SK-N-SH (cell line): Measurements from ENCODE around the gene PRICKLE2. TPM values are rescaled to one million over a fixed set of nuclear protein-coding genes. Genes with fewer than 3 reads are reported as not detected.

Source experiments
- CTCF ChIA-PET: fragments of 300-600, 350-600 bp; formaldehyde crosslinking; extraction: SDS; loops from one replicate; lab custom pipeline; 2021; lab: Yijun Ruan, JAX
- POLR2A ChIA-PET: fragments of 350-600 bp; sonication (Branson Sonifier 250); formaldehyde crosslinking; extraction: SDS; loops from one replicate; lab custom pipeline; 2020; ENCODE audit warnings: antibody characterized with exemption, inconsistent platforms; lab: Yijun Ruan, JAX
- DNase-seq: peaks from one replicate; pipeline ENCODE4 v3.0.0; 2012
- H2AFZ ChIP-seq: fragments of 200-600 bp; sonication (generic); 2 replicates; pipeline ENCODE4 v1.8.1; 2016; ENCODE audit warnings: antibody characterized with exemption, mild to moderate bottlenecking, low read depth
- H3F3A ChIP-seq: fragments of 200-600 bp; sonication (generic); replicated peaks from 2 replicates; pipeline ENCODE3; 2016; ENCODE audit warnings: antibody characterized with exemption, mild to moderate bottlenecking; ENCODE audit not compliant: insufficient read depth
- H3K27ac ChIP-seq, 2 experiments: fragments of 200-500 bp in 1 of 2; fragments of 200-600 bp in 1 of 2; sonication (Bioruptor generic) in 1 of 2; sonication (generic), shearing (Covaris generic) in 1 of 2; 2 replicates each; pipeline versions ENCODE4 v1.5.1 to v1.6.1; 2014 to 2016; ENCODE audit warnings: low read depth in 2 of 2, inconsistent platforms in 1 of 2, low read length in 1 of 2, mild to moderate bottlenecking in 1 of 2, mixed read lengths in 1 of 2
- H3K27me3 ChIP-seq: fragments of 200-600 bp; sonication (generic), shearing (Covaris generic); 2 replicates; pipeline ENCODE4 v1.6.1; 2016; ENCODE audit warnings: mixed run types; ENCODE audit not compliant: insufficient read depth
- H3K36me3 ChIP-seq, 2 experiments: fragments of 200-500 bp in 1 of 2; fragments of 200-600 bp in 1 of 2; sonication (Bioruptor generic) in 1 of 2; sonication (generic) in 1 of 2; replicated peaks in 1 of 2; 2 replicates each; pipeline versions ENCODE3 to v1.5.1; 2014 to 2016; ENCODE audit warnings: low read length in 1 of 2, mild to moderate bottlenecking in 1 of 2; ENCODE audit not compliant: insufficient read depth in 2 of 2, control insufficient read depth in 1 of 2
- H3K4me1 ChIP-seq, 2 experiments: fragments of 200-500 bp in 1 of 2; fragments of 200-600 bp in 1 of 2; sonication (Bioruptor generic) in 1 of 2; sonication (generic), shearing (Covaris generic) in 1 of 2; 2 replicates each; pipeline versions ENCODE4 v1.5.1 to v1.6.1; 2014 to 2016; ENCODE audit warnings: low read depth in 1 of 2, low read length in 1 of 2, mixed run types in 1 of 2; ENCODE audit not compliant: insufficient read depth in 2 of 2, control insufficient read depth in 1 of 2
- H3K4me2 ChIP-seq: fragments of 200-600 bp; sonication (generic), shearing (Covaris generic); 2 replicates; pipeline ENCODE4 v1.6.1; 2017; ENCODE audit warnings: mixed run types
- H3K4me3 ChIP-seq, 2 experiments: fragments of 200-500 bp in 1 of 2; fragments of 200-600 bp in 1 of 2; sonication (Bioruptor generic) in 1 of 2; sonication (generic), shearing (Covaris generic) in 1 of 2; 2 replicates each; pipeline versions ENCODE4 v1.5.1 to v1.8.1; 2014 to 2016; ENCODE audit warnings: low read depth in 2 of 2, inconsistent platforms in 1 of 2, low read length in 1 of 2, mild to moderate bottlenecking in 1 of 2, mixed read lengths in 1 of 2, moderate library complexity in 1 of 2
- H3K79me2 ChIP-seq: fragments of 200-600 bp; sonication (generic); 2 replicates; pipeline ENCODE4 v1.8.1; 2017; ENCODE audit warnings: mild to moderate bottlenecking; ENCODE audit not compliant: insufficient read depth
- H3K9ac ChIP-seq: fragments of 200-600 bp; sonication (generic); 2 replicates; pipeline ENCODE4 v1.6.1; 2017; ENCODE audit warnings: mixed run types
- H3K9me2 ChIP-seq: fragments of 200-600 bp; sonication (generic); 2 replicates; pipeline ENCODE4 v1.6.1; 2017; ENCODE audit warnings: mixed run types
- H3K9me3 ChIP-seq: fragments of 200-600 bp; sonication (generic); 2 replicates; pipeline ENCODE4 v1.6.1; 2017; ENCODE audit warnings: mixed run types, mild to moderate bottlenecking, moderate library complexity
- H4K20me1 ChIP-seq: fragments of 200-600 bp; sonication (generic); 2 replicates; pipeline ENCODE4 v1.6.1; 2017; ENCODE audit warnings: mild to moderate bottlenecking, mixed run types; ENCODE audit not compliant: insufficient read depth
- EP300 ChIP-seq, 2 experiments: IDR thresholded peaks; 2 replicates each; pipeline versions ENCODE4 v1.4.0 to v1.6.1; 2012; ENCODE audit warnings: borderline replicate concordance in 1 of 2, low read depth in 1 of 2, low read length in 1 of 2
- FOXJ3 ChIP-seq: sonication (generic); formaldehyde crosslinking; IDR thresholded peaks from 2 replicates; pipeline ENCODE4 v1.5.1; 2020; ENCODE audit warnings: mild to moderate bottlenecking, missing genetic modification reagents
- GATA2 ChIP-seq: sonication (generic); formaldehyde crosslinking; IDR thresholded peaks from 2 replicates; pipeline ENCODE4 v1.5.0; 2020; ENCODE audit warnings: mild to moderate bottlenecking, missing genetic modification reagents
- MXI1 ChIP-seq: IDR thresholded peaks from 2 replicates; pipeline ENCODE4 v1.6.1; 2012; ENCODE audit warnings: mild to moderate bottlenecking, low read depth, low read length, improper control_type of control experiment
- NRF1 ChIP-seq: IDR thresholded peaks from 2 replicates; pipeline ENCODE4 v1.6.1; 2012; ENCODE audit warnings: low read depth, mild to moderate bottlenecking, low read length
- RFX5 ChIP-seq: IDR thresholded peaks from 2 replicates; pipeline ENCODE4 v1.6.1; 2012; ENCODE audit warnings: mild to moderate bottlenecking, improper control_type of control experiment, low read length
- RXRA ChIP-seq: IDR thresholded peaks from 2 replicates; pipeline ENCODE4 v1.4.0; 2012; ENCODE audit warnings: low read depth, mild to moderate bottlenecking, borderline replicate concordance
- TEAD4 ChIP-seq: IDR thresholded peaks from 2 replicates; pipeline ENCODE4 v1.4.0; 2012; ENCODE audit warnings: mild to moderate bottlenecking, borderline replicate concordance; ENCODE audit not compliant: insufficient read depth
- WGBS: methylation state at CpG from one replicate; pipeline ENCODE4 v1.1.6; 2017; ENCODE audit warnings: low lambda C conversion rate; 5-methylcytosine and 5-hydroxymethylcytosine counted together
- polyA plus RNA-seq, 3 experiments: library from polyadenylated mRNA; depleted of rRNA; stranded (reverse); fragments of >200 nt; gene quantifications; 2 replicates each; pipeline ENCODE4 v1.2.3, GENCODE V29; 2012
- TF ChIP-seq, protein P1 (sequence below): fragments of 200-600 bp; sonication (generic); IDR thresholded peaks from 2 replicates; pipeline ENCODE4 v1.6.1; 2017; ENCODE audit warnings: antibody characterized with exemption, mild to moderate bottlenecking, moderate library complexity
- TF ChIP-seq, protein P2 (sequence below): IDR thresholded peaks from 2 replicates; pipeline ENCODE4 v1.6.1; 2012; ENCODE audit warnings: mild to moderate bottlenecking, low read depth, low read length, moderate library complexity
- TF ChIP-seq, protein P3 (sequence below): IDR thresholded peaks from 2 replicates; pipeline ENCODE4; 2012
- TF ChIP-seq, protein P4 (sequence below): IDR thresholded peaks from 2 replicates; pipeline ENCODE4 v1.4.0; 2012; ENCODE audit warnings: low read depth, borderline replicate concordance
- TF ChIP-seq, protein P5 (sequence below): fragments of 150-350 bp; IDR thresholded peaks from 2 replicates; pipeline ENCODE4 v1.6.1; 2016; ENCODE audit warnings: mild to moderate bottlenecking, low read depth, low read length
- TF ChIP-seq, protein P6 (sequence below): fragments of 150-350 bp; IDR thresholded peaks from 2 replicates; pipeline ENCODE4 v1.6.1; 2017; ENCODE audit warnings: antibody characterized with exemption, low read length, low read depth, borderline replicate concordance

PRICKLE2 gene
- polyA plus RNA-seq, 1 of the 3 experiments (the other 2 are of a cell fraction), result 0.67 TPM

DNA sequence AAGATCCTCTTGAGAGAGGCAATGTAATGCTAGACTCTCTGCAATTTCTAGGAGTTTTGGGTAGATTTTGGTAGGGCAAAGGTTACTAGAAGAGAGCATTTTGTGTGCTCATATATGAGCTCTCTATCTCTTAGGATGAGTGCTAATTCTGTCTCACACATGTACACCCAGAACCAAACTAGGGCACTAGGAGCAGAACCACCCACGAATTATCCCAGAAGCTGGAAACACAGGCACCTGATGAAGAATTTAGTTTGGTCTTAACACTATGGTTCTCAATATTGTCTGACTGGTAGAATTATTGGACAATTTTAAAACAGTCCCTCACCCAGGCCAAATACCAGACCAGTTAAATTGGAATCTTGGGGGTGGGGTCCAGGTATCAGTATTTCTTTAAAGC is 94.8 kb downstream of the PRICKLE2 start:
- ChIA-PET CTCF (interaction anchor here (1.0 kb wide), 1 partner anchor 10 kb away, joined by 3 read pairs; no protein-coding TSS in a partner anchor), POLR2A (no interaction called here)
- H3K4me1 ChIP-seq, result peaks cover 15 to 25% of the 10 kb centered on the region in 2 experiments; a peak in 3 of 4 replicates
- no peak overlapping the region for H3K4me3 ChIP-seq
- no peak for DNase-seq
- no peak overlapping the region for H3K4me2 ChIP-seq
- no peaks in the 10 kb centered on the region for H3K9me2 ChIP-seq
- whole genome bisulfite sequencing, result 100% methylated on average over 1 of the region's 1 CpG
- H3K36me3 ChIP-seq, result no peaks in the 10 kb centered on the region
- H3F3A ChIP-seq, result no peaks in the 10 kb centered on the region
- no peak overlapping the region for H3K9ac ChIP-seq
- no peaks in the 10 kb centered on the region for H3K9me3 ChIP-seq
- no peaks in the 10 kb centered on the region for H3K79me2 ChIP-seq
- H2AFZ ChIP-seq, result no peak overlapping the region
- TF ChIP-seq, protein P1, sequence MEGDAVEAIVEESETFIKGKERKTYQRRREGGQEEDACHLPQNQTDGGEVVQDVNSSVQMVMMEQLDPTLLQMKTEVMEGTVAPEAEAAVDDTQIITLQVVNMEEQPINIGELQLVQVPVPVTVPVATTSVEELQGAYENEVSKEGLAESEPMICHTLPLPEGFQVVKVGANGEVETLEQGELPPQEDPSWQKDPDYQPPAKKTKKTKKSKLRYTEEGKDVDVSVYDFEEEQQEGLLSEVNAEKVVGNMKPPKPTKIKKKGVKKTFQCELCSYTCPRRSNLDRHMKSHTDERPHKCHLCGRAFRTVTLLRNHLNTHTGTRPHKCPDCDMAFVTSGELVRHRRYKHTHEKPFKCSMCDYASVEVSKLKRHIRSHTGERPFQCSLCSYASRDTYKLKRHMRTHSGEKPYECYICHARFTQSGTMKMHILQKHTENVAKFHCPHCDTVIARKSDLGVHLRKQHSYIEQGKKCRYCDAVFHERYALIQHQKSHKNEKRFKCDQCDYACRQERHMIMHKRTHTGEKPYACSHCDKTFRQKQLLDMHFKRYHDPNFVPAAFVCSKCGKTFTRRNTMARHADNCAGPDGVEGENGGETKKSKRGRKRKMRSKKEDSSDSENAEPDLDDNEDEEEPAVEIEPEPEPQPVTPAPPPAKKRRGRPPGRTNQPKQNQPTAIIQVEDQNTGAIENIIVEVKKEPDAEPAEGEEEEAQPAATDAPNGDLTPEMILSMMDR, result no peak
- TF ChIP-seq MXI1 (no peak), RFX5 (no peak), TEAD4 (no peak), EP300 (IDR thresholded peaks at IDR 0.05; ENCODE audit: borderline replicate concordance in 1 of 2, low read depth in 1 of 2, low read length in 1 of 2) (no peak), FOXJ3 (CRISPR knock-in tag) (no peak), RXRA (no peak), NRF1 (no peak)
- TF ChIP-seq, protein P2, sequence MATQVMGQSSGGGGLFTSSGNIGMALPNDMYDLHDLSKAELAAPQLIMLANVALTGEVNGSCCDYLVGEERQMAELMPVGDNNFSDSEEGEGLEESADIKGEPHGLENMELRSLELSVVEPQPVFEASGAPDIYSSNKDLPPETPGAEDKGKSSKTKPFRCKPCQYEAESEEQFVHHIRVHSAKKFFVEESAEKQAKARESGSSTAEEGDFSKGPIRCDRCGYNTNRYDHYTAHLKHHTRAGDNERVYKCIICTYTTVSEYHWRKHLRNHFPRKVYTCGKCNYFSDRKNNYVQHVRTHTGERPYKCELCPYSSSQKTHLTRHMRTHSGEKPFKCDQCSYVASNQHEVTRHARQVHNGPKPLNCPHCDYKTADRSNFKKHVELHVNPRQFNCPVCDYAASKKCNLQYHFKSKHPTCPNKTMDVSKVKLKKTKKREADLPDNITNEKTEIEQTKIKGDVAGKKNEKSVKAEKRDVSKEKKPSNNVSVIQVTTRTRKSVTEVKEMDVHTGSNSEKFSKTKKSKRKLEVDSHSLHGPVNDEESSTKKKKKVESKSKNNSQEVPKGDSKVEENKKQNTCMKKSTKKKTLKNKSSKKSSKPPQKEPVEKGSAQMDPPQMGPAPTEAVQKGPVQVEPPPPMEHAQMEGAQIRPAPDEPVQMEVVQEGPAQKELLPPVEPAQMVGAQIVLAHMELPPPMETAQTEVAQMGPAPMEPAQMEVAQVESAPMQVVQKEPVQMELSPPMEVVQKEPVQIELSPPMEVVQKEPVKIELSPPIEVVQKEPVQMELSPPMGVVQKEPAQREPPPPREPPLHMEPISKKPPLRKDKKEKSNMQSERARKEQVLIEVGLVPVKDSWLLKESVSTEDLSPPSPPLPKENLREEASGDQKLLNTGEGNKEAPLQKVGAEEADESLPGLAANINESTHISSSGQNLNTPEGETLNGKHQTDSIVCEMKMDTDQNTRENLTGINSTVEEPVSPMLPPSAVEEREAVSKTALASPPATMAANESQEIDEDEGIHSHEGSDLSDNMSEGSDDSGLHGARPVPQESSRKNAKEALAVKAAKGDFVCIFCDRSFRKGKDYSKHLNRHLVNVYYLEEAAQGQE, result no peak
- H4K20me1 ChIP-seq, result no peaks in the 10 kb centered on the region
- H3K27ac ChIP-seq, result no peak overlapping the region
- no peaks in the 10 kb centered on the region for H3K27me3 ChIP-seq

DNA sequence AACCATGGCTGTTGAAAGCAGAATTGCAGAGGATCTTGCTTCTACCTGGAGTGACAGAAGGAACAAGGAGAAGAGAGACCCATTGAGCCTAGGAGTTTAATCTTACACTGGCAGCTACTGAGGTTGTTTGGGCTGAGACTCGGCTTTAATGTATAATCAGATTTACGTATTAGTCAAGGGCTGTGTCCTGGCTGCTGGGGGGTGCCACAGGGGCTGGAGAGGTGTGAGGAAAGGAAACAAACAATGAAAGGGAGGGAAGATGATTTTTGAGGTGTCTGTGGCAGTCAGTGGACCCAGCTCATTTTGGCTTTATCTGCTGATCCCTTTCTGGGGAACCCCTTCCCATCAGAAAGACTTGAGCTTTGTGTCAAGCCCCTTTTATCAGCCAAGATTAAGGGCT is 95.7 kb downstream of the PRICKLE2 start:
- Histone ChIP-seq H3K9me2 (no peaks in the 10 kb centered on the region), H3F3A (no peaks in the 10 kb centered on the region), H4K20me1 (no peaks in the 10 kb centered on the region), H3K4me1 (peaks cover 15 to 23% of the 10 kb centered on the region in 2 experiments; a peak in 3 of 4 replicates), H3K4me3 (no peak overlapping the region), H3K36me3 (no peaks in the 10 kb centered on the region), H3K4me2 (no peak overlapping the region), H3K9me3 (no peaks in the 10 kb centered on the region), H3K79me2 (no peaks in the 10 kb centered on the region), H3K9ac (no peak overlapping the region), H3K27me3 (no peaks in the 10 kb centered on the region), H2AFZ (no peak overlapping the region), H3K27ac (no peak overlapping the region)
- no peak for DNase-seq
- ChIA-PET CTCF (no interaction called here), POLR2A (no interaction called here)
- WGBS, result 71% methylated on average over 2 of the region's 2 CpGs
- TF ChIP-seq, protein P3, sequence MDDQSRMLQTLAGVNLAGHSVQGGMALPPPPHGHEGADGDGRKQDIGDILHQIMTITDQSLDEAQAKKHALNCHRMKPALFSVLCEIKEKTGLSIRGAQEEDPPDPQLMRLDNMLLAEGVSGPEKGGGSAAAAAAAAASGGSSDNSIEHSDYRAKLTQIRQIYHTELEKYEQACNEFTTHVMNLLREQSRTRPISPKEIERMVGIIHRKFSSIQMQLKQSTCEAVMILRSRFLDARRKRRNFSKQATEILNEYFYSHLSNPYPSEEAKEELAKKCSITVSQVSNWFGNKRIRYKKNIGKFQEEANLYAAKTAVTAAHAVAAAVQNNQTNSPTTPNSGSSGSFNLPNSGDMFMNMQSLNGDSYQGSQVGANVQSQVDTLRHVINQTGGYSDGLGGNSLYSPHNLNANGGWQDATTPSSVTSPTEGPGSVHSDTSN, result no peak
- TF ChIP-seq RFX5, result no peak
- TF ChIP-seq RXRA, result no peak
- TF ChIP-seq, protein P4, sequence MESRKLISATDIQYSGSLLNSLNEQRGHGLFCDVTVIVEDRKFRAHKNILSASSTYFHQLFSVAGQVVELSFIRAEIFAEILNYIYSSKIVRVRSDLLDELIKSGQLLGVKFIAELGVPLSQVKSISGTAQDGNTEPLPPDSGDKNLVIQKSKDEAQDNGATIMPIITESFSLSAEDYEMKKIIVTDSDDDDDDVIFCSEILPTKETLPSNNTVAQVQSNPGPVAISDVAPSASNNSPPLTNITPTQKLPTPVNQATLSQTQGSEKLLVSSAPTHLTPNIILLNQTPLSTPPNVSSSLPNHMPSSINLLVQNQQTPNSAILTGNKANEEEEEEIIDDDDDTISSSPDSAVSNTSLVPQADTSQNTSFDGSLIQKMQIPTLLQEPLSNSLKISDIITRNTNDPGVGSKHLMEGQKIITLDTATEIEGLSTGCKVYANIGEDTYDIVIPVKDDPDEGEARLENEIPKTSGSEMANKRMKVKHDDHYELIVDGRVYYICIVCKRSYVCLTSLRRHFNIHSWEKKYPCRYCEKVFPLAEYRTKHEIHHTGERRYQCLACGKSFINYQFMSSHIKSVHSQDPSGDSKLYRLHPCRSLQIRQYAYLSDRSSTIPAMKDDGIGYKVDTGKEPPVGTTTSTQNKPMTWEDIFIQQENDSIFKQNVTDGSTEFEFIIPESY, result no peak
- no peak for TF ChIP-seq GATA2 (CRISPR knock-in tag)
- TF ChIP-seq, protein P5, sequence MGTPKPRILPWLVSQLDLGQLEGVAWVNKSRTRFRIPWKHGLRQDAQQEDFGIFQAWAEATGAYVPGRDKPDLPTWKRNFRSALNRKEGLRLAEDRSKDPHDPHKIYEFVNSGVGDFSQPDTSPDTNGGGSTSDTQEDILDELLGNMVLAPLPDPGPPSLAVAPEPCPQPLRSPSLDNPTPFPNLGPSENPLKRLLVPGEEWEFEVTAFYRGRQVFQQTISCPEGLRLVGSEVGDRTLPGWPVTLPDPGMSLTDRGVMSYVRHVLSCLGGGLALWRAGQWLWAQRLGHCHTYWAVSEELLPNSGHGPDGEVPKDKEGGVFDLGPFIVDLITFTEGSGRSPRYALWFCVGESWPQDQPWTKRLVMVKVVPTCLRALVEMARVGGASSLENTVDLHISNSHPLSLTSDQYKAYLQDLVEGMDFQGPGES, result no peak
- TF ChIP-seq, protein P6, sequence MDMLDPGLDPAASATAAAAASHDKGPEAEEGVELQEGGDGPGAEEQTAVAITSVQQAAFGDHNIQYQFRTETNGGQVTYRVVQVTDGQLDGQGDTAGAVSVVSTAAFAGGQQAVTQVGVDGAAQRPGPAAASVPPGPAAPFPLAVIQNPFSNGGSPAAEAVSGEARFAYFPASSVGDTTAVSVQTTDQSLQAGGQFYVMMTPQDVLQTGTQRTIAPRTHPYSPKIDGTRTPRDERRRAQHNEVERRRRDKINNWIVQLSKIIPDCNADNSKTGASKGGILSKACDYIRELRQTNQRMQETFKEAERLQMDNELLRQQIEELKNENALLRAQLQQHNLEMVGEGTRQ, result no peak
